SU-DHL-6 (cell line): ENCODE results near the gene SLC12A7.

Experiments used
- EZH2phosphoT487 ChIP-seq: fragments of 200-600 bp; sonication (generic), shearing (Covaris generic); conservative IDR thresholded peaks from 2 replicates; pipeline ENCODE4 v1.6.1; 2018; ENCODE audit warnings: mild to moderate bottlenecking, antibody characterized with exemption, low read length, moderate library complexity, mixed read lengths
- TF ChIP-seq, protein P1 (sequence below): fragments of 200-600 bp; sonication (generic); IDR thresholded peaks from one replicate; pipeline ENCODE4 v1.5.1; 2017; ENCODE audit warnings: antibody characterized with exemption, mild to moderate bottlenecking, low read length, moderate library complexity; ENCODE audit not compliant: insufficient read depth, poor library complexity, severe bottlenecking

DNA sequence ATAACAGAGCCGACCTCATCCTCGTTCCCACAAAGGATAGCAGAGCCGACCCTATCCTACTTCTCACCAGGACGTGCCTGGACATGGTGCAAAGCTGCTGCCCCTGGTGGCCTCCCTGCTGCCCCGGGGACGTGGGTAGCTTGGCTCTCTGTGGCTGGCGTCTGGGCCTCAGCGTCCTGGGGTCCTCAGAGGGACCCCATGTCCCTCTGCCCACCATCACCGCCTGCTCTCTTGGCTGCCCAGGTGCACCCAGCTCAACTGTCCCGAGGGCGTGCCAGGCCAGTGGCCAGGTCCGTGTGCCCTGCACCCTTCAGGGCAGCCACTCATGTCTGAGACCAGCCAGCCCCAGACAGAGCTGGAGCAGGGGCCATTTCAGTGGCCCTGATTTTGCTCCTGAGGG lies 94.8 kb downstream of the SLC12A7 start:
- TF ChIP-seq, protein P1, sequence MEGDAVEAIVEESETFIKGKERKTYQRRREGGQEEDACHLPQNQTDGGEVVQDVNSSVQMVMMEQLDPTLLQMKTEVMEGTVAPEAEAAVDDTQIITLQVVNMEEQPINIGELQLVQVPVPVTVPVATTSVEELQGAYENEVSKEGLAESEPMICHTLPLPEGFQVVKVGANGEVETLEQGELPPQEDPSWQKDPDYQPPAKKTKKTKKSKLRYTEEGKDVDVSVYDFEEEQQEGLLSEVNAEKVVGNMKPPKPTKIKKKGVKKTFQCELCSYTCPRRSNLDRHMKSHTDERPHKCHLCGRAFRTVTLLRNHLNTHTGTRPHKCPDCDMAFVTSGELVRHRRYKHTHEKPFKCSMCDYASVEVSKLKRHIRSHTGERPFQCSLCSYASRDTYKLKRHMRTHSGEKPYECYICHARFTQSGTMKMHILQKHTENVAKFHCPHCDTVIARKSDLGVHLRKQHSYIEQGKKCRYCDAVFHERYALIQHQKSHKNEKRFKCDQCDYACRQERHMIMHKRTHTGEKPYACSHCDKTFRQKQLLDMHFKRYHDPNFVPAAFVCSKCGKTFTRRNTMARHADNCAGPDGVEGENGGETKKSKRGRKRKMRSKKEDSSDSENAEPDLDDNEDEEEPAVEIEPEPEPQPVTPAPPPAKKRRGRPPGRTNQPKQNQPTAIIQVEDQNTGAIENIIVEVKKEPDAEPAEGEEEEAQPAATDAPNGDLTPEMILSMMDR, result no peak
- TF ChIP-seq EZH2phosphoT487, result no peak
